ENCODE data around the gene CDC42EP4. TPM values are rescaled to one million over a fixed set of nuclear protein-coding genes. Genes with fewer than 3 reads are reported as not detected.

Gene CDC42EP4
- total and polyA plus RNA-seq, 2 experiments from 2014 or later: 62.4 to 82.7 TPM

- no peak overlapping the region for H2AFZ ChIP-seq
- H3K79me2 ChIP-seq: no peaks in the 10 kb centered on the region
- no peak overlapping the region for H3K27ac ChIP-seq
- H3K27me3 ChIP-seq: no peaks in the 10 kb centered on the region
- no peaks in the 10 kb centered on the region for H4K20me1 ChIP-seq (ENCODE audit: insufficient read depth, poor library complexity, severe bottlenecking)
- TF ChIP-seq EZH2 (IDR thresholded peaks at IDR 0.05; ENCODE audit: borderline replicate concordance) (no peak), EZH2phosphoT487 (IDR thresholded peaks at IDR 0.05; ENCODE audit: low read depth, severe bottlenecking, unreplicated experiment) (no peak), CTCF (IDR thresholded peaks at IDR 0.05; ENCODE audit: poor library complexity) (no peak)
- H3K4me1 ChIP-seq (ENCODE audit: insufficient read depth): no peaks in the 10 kb centered on the region
- H3K9me3 ChIP-seq (ENCODE audit: low read depth): no peaks in the 10 kb centered on the region
- no peak overlapping the region for H3K4me3 ChIP-seq
- DNase-seq (ENCODE audit: low spot score): no peak
- H3K9me2 ChIP-seq (replicated peaks; ENCODE audit: insufficient read depth): no peaks in the 10 kb centered on the region
- no peak overlapping the region for H3K4me2 ChIP-seq
- whole genome bisulfite sequencing (ENCODE audit: low lambda C conversion rate, missing lambda C conversion rate): 94% methylated on average over 9 of the region's 9 CpGs
- H3K36me3 ChIP-seq (replicated peaks; ENCODE audit: insufficient read depth, low read depth): no peaks in the 10 kb centered on the region
These were observed 43.0 kb downstream of the CDC42EP4 start for GRCh38 chr17:73268582-73269328.

GRCh38 chr17:73267648-73268537, 43.9 kb downstream of the CDC42EP4 start:
- no peaks in the 10 kb centered on the region for H4K20me1 ChIP-seq (ENCODE audit: insufficient read depth, poor library complexity, severe bottlenecking)
- H3K9me2 ChIP-seq (replicated peaks; ENCODE audit: insufficient read depth): no peaks in the 10 kb centered on the region
- H3K4me1 ChIP-seq (ENCODE audit: insufficient read depth): peaks cover 6% of the 10 kb centered on the region
- no peaks in the 10 kb centered on the region for H3K36me3 ChIP-seq (replicated peaks; ENCODE audit: insufficient read depth, low read depth)
- no peaks in the 10 kb centered on the region for H3K9me3 ChIP-seq (ENCODE audit: low read depth)
- no peak overlapping the region for H3K4me2 ChIP-seq
- no peaks in the 10 kb centered on the region for H3K79me2 ChIP-seq
- H2AFZ ChIP-seq: no peak overlapping the region
- TF ChIP-seq EZH2 (IDR thresholded peaks at IDR 0.05; ENCODE audit: borderline replicate concordance): no peak
- TF ChIP-seq CTCF (IDR thresholded peaks at IDR 0.05; ENCODE audit: poor library complexity): no peak
- no peak for TF ChIP-seq EZH2phosphoT487 (IDR thresholded peaks at IDR 0.05; ENCODE audit: low read depth, severe bottlenecking, unreplicated experiment)
- no peak overlapping the region for H3K4me3 ChIP-seq
- DNase-seq (ENCODE audit: low spot score): no peak
- no peaks in the 10 kb centered on the region for H3K27me3 ChIP-seq
- H3K27ac ChIP-seq: no peak overlapping the region
- 82% methylated on average over 11 of the region's 11 CpGs for WGBS (ENCODE audit: low lambda C conversion rate, missing lambda C conversion rate)

DNA sequence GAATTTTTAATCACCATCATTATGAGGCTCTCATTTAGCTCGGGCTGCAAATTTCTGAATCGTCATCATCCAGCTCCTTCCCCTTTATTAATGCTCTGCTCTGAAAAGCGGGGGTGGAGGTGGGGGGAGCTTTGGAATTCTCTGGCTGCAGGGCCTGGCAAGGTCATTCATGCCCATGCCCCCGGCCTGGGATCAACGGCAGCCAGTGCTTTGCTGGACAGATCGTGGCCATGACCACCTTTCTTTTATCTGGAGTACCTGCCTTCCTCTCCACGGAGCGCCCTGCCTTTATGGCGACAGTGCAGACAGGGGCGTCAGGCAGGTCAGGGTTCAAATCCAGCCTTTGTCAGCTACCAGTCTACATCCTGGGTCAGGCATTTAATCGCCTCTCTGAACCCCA, 45.0 kb downstream of the CDC42EP4 start:
- H3K4me3 ChIP-seq: no peak overlapping the region
- no peak overlapping the region for H2AFZ ChIP-seq
- no peak for TF ChIP-seq EZH2phosphoT487 (IDR thresholded peaks at IDR 0.05; ENCODE audit: low read depth, severe bottlenecking, unreplicated experiment)
- no peak for TF ChIP-seq CTCF (IDR thresholded peaks at IDR 0.05; ENCODE audit: poor library complexity)
- TF ChIP-seq EZH2 (IDR thresholded peaks at IDR 0.05; ENCODE audit: borderline replicate concordance): no peak
- H3K9me2 ChIP-seq (replicated peaks; ENCODE audit: insufficient read depth): no peaks in the 10 kb centered on the region
- no peak overlapping the region for H3K27ac ChIP-seq
- no peaks in the 10 kb centered on the region for H3K9me3 ChIP-seq (ENCODE audit: low read depth)
- peaks cover 17% of the 10 kb centered on the region for H3K4me1 ChIP-seq (ENCODE audit: insufficient read depth)
- 92% methylated on average over 11 of the region's 11 CpGs for WGBS (ENCODE audit: low lambda C conversion rate, missing lambda C conversion rate)
- no peaks in the 10 kb centered on the region for H3K36me3 ChIP-seq (replicated peaks; ENCODE audit: insufficient read depth, low read depth)
- H3K4me2 ChIP-seq: no peak overlapping the region
- no peak for DNase-seq (ENCODE audit: low spot score)
- H4K20me1 ChIP-seq (ENCODE audit: insufficient read depth, poor library complexity, severe bottlenecking): no peaks in the 10 kb centered on the region
- no peaks in the 10 kb centered on the region for H3K79me2 ChIP-seq
- H3K27me3 ChIP-seq: no peaks in the 10 kb centered on the region
